HG03108 (cell line): ENCODE measurements around the gene EFCAB14.
"Not testable (repeated sequence)": the region's sequence is repeated elsewhere in the genome, so short reads cannot be mapped to it uniquely, and the experiment has no call there.

Source experiments
- ATAC-seq: cut with Tn5 transposase; IDR thresholded peaks from one replicate; pipeline ENCODE4 v1.9.1; 2021; ENCODE audit warnings: moderate library complexity; ENCODE audit not compliant: unreplicated experiment

EFCAB14 gene

GRCh38 chr1:46687093-46687659 lies 31.7 kb downstream of the EFCAB14 start:
- no peak for ATAC-seq

GRCh38 chr1:46686255-46686654 lies 32.7 kb downstream of the EFCAB14 start:
- ATAC-seq, result no peak

GRCh38 chr1:46684670-46685069 lies 34.2 kb downstream of the EFCAB14 start:
- ATAC-seq, result no peak

GRCh38 chr1:46682064-46682463 lies 36.9 kb downstream of the EFCAB14 start:
- no peak for ATAC-seq

GRCh38 chr1:46681333-46682034 lies 37.4 kb downstream of the EFCAB14 start:
- no peak for ATAC-seq

GRCh38 chr1:46679789-46680573 lies 38.9 kb downstream of the EFCAB14 start:
- no peak for ATAC-seq

- ATAC-seq, result no peak
These were observed 41.6 kb downstream of the EFCAB14 start for GRCh38 chr1:46677339-46677738.

- ATAC-seq, result no peak
These were observed 42.4 kb downstream of the EFCAB14 start for GRCh38 chr1:46676531-46676930.

GRCh38 chr1:46675549-46676314 lies 43.2 kb downstream of the EFCAB14 start:
- peak; percentile 64 for ATAC-seq

- no peak for ATAC-seq
These were observed 45.1 kb downstream of the EFCAB14 start for GRCh38 chr1:46673749-46674182.

- no peak for ATAC-seq
These were observed 46.2 kb downstream of the EFCAB14 start for GRCh38 chr1:46672696-46673095.

GRCh38 chr1:46671554-46671953 lies 47.4 kb downstream of the EFCAB14 start, which contains the start of gene TEX38:
Gene TEX38 (plus strand): TSS chr1:46671854. CDS start chr1:46671935, 81 bp downstream.
- ATAC-seq, result no peak

- ATAC-seq, result no peak
These were observed 48.8 kb downstream of the EFCAB14 start for GRCh38 chr1:46670134-46670533.

GRCh38 chr1:46667782-46668760 lies 50.8 kb downstream of the EFCAB14 start, which contains the start of gene ATPAF1:
Gene ATPAF1 (minus strand): TSS chr1:46668364. CDS start chr1:46668322, 42 bp downstream.
- peak; percentile 78 for ATAC-seq

- no peak for ATAC-seq
These were observed 52.9 kb downstream of the EFCAB14 start for GRCh38 chr1:46665983-46666382.

GRCh38 chr1:46662919-46663318 lies 56.0 kb downstream of the EFCAB14 start:
- ATAC-seq, result not testable (repeated sequence)

- ATAC-seq, result peak; percentile 76
These were observed 58.8 kb downstream of the EFCAB14 start for GRCh38 chr1:46660116-46660515.

GRCh38 chr1:46659307-46659870 lies 59.5 kb downstream of the EFCAB14 start:
- no peak for ATAC-seq

GRCh38 chr1:46657775-46658174 lies 61.1 kb downstream of the EFCAB14 start:
- no peak for ATAC-seq
